SK-N-SH (cell line): ENCODE measurements around the gene DNAJC5.
A peak's percentile ranks its signal among the peaks of the same experiment; 100 is the strongest.

Experiments
- CTCF ChIP-seq: fragments of 200-600 bp; sonication (generic); IDR thresholded peaks from 2 replicates; pipeline ENCODE4 v1.6.1; 2017; ENCODE audit warnings: antibody characterized with exemption, mild to moderate bottlenecking, moderate library complexity
- PBX3 ChIP-seq: IDR thresholded peaks from 2 replicates; pipeline ENCODE4; 2012

- TF ChIP-seq PBX3 (no peak), CTCF (peak; percentile 37)
These were observed 39.5 kb downstream of the DNAJC5 start for GRCh38 chr20:63934271-63935068.
